Measurements from ENCODE around the gene DAZAP1.

GRCh38 chr19:1376415-1376805, 31.0 kb upstream of the DAZAP1 start:
- TF ChIP-seq POLR2AphosphoS5 (IDR thresholded peaks at IDR 0.05) (no peak), CTCF (IDR thresholded peaks at IDR 0.05) (no peak), POLR2A (IDR thresholded peaks at IDR 0.05) (no peak)

Data from gastroesophageal sphincter (tissue), 3 donors.